ENCODE results near the gene NEUROG1. TPM values are rescaled to one million over a fixed set of nuclear protein-coding genes. Genes with fewer than 3 reads are reported as not detected.

The NEUROG1 gene
- total RNA-seq, 2 experiments from 2014 or later: not detected

DNA sequence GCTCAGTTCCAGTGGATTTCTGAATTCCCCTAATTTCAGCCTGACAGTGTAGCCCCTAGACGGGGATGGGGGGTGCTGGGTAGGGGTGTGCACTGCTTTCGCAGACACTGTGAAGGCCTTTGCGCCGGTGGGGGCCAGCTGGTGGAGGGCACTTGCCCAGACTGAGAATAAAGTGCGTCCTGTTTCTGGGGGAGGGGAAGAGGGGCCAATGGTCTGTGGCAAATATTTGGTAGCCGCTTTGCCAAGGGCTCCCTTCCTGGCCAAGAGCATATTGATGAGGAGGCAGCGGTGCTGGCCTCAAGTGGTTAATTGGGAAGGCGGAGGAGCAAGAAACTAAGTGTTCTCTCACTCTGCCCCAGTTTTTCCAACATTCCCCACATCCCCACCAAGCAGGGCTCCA is 41.7 kb upstream of the NEUROG1 start:
- TF ChIP-seq, protein P1, sequence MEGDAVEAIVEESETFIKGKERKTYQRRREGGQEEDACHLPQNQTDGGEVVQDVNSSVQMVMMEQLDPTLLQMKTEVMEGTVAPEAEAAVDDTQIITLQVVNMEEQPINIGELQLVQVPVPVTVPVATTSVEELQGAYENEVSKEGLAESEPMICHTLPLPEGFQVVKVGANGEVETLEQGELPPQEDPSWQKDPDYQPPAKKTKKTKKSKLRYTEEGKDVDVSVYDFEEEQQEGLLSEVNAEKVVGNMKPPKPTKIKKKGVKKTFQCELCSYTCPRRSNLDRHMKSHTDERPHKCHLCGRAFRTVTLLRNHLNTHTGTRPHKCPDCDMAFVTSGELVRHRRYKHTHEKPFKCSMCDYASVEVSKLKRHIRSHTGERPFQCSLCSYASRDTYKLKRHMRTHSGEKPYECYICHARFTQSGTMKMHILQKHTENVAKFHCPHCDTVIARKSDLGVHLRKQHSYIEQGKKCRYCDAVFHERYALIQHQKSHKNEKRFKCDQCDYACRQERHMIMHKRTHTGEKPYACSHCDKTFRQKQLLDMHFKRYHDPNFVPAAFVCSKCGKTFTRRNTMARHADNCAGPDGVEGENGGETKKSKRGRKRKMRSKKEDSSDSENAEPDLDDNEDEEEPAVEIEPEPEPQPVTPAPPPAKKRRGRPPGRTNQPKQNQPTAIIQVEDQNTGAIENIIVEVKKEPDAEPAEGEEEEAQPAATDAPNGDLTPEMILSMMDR (IDR thresholded peaks at IDR 0.05): no peak
- intact Hi-C loops (cut with DNase I, micrococcal nuclease): no loop called here
- H3K27ac ChIP-seq (ENCODE audit: low read depth in 1 of 2, low read length in 2 of 2): no peak overlapping the region
- H3K27me3 ChIP-seq (ENCODE audit: control insufficient read depth in 1 of 2, insufficient read depth in 2 of 2, low read length in 2 of 2): peaks cover 10 to 33% of the 10 kb centered on the region in 2 experiments
- no peaks in the 10 kb centered on the region for H3K4me1 Mint-ChIP-seq (ENCODE audit: low read depth)
- H3K4me3 ChIP-seq (ENCODE audit: low read length): no peak overlapping the region
- ChIA-PET CTCF (no interaction called here), POLR2A (no interaction called here)
- peaks cover 0 to 14% of the 10 kb centered on the region in 2 experiments for H3K9me3 ChIP-seq (ENCODE audit: control insufficient read depth in 1 of 2, insufficient read depth in 1 of 2, low read length in 2 of 2)
- H3K27ac Mint-ChIP-seq: no peak overlapping the region
- H3K36me3 Mint-ChIP-seq (ENCODE audit: low read depth): no peaks in the 10 kb centered on the region
- DNase-seq: no peak
- H3K27me3 Mint-ChIP-seq: peaks cover 64% of the 10 kb centered on the region
- no peak for ATAC-seq (ENCODE audit: poor library complexity)
- no peak overlapping the region for H3K4me3 Mint-ChIP-seq
- no peaks in the 10 kb centered on the region for H3K36me3 ChIP-seq (ENCODE audit: insufficient read depth, low read length)
- no peaks in the 10 kb centered on the region for H3K4me1 ChIP-seq (ENCODE audit: insufficient read depth, low read length)
- H3K9me3 Mint-ChIP-seq: no peaks in the 10 kb centered on the region

DNA sequence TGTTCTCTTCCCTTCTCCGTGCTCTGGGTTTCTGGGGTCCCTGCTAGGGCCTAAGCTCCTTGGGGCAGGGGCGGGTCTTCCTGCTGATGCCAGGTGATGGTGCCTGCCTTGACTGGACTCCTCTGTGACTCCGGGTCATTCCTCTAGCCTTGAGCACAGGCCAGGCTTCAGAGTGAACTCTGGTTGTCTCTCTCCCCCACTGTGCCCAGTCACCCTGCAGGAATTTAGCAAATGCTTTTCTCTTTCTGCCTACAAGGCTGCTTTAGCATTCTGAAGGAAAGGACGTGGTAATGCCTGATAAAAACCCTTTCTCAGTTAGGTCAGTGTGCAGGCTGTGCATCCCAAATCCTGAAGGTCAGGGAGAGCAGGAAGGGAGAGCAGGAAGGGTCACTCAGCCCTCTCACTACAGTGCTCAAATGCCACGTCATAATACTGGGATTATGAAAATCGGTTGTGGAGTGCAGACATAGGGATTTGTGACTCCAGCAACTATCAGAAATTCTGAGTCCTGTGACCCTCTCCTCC is 40.4 kb upstream of the NEUROG1 start:
- Mint-ChIP-seq H3K27me3 (peaks cover 62% of the 10 kb centered on the region), H3K9me3 (no peaks in the 10 kb centered on the region), H3K36me3 (ENCODE audit: low read depth) (no peaks in the 10 kb centered on the region), H3K27ac (no peak overlapping the region), H3K4me3 (no peak overlapping the region), H3K4me1 (ENCODE audit: low read depth) (no peaks in the 10 kb centered on the region)
- TF ChIP-seq, protein P1 (IDR thresholded peaks at IDR 0.05): no peak
- ChIA-PET CTCF (no interaction called here), POLR2A (no interaction called here)
- ATAC-seq (ENCODE audit: poor library complexity) (no peak), DNase-seq (no peak)
- H3K4me3 ChIP-seq (ENCODE audit: low read length): no peak overlapping the region
- H3K4me1 ChIP-seq (ENCODE audit: insufficient read depth, low read length): no peaks in the 10 kb centered on the region
- peaks cover 12 to 32% of the 10 kb centered on the region in 2 experiments for H3K27me3 ChIP-seq (ENCODE audit: control insufficient read depth in 1 of 2, insufficient read depth in 2 of 2, low read length in 2 of 2)
- H3K9me3 ChIP-seq (ENCODE audit: control insufficient read depth in 1 of 2, insufficient read depth in 1 of 2, low read length in 2 of 2): peaks cover 0 to 14% of the 10 kb centered on the region in 2 experiments
- H3K27ac ChIP-seq (ENCODE audit: low read depth in 1 of 2, low read length in 2 of 2): no peak overlapping the region
- H3K36me3 ChIP-seq (ENCODE audit: insufficient read depth, low read length): no peaks in the 10 kb centered on the region
- intact Hi-C loops (cut with DNase I, micrococcal nuclease): no loop called here

DNA sequence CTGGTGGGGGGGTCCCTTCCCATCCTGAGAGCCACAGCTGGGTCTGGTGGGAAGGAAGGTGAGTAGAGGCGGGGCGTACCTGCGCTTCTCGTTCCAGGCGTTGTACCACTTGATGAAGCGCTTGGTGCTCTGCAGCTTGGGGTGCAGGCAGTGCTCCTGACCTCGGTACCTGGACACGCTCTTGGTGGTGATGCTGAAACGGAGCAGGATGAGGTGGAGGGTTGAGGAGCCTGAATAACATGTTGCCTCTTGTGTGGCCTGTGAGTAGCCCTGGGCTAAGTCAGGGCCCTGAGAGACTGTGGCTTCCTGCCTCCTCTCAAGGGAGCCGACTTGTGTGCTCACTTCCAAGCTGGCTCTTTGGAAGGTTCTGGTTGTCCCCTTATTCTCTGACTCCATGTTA is 38.7 kb upstream of the NEUROG1 start:
- Histone ChIP-seq H3K27ac (ENCODE audit: low read depth in 1 of 2, low read length in 2 of 2) (no peak overlapping the region), H3K4me3 (ENCODE audit: low read length) (no peak overlapping the region), H3K27me3 (ENCODE audit: control insufficient read depth in 1 of 2, insufficient read depth in 2 of 2, low read length in 2 of 2) (peaks cover 7 to 27% of the 10 kb centered on the region in 2 experiments), H3K9me3 (ENCODE audit: control insufficient read depth in 1 of 2, insufficient read depth in 1 of 2, low read length in 2 of 2) (peaks cover 0 to 14% of the 10 kb centered on the region in 2 experiments), H3K36me3 (ENCODE audit: insufficient read depth, low read length) (no peaks in the 10 kb centered on the region), H3K4me1 (ENCODE audit: insufficient read depth, low read length) (no peaks in the 10 kb centered on the region)
- Mint-ChIP-seq H3K36me3 (ENCODE audit: low read depth) (no peaks in the 10 kb centered on the region), H3K27ac (no peak overlapping the region), H3K27me3 (peaks cover 48% of the 10 kb centered on the region), H3K4me3 (no peak overlapping the region), H3K9me3 (no peaks in the 10 kb centered on the region), H3K4me1 (ENCODE audit: low read depth) (no peaks in the 10 kb centered on the region)
- ATAC-seq (ENCODE audit: poor library complexity) (no peak), DNase-seq (no peak)
- POLR2A ChIA-PET: no interaction called here
- intact Hi-C loops (cut with DNase I, micrococcal nuclease): no loop called here
- CTCF ChIA-PET: no interaction called here
- TF ChIP-seq, protein P1 (IDR thresholded peaks at IDR 0.05): no peak
